GM18498 (cell line): Measurements from ENCODE around the gene OTUD5.
A peak's percentile ranks its signal among the peaks of the same experiment; 100 is the strongest.
"Not testable (repeated sequence)": the region's sequence is repeated elsewhere in the genome, so short reads cannot be mapped to it uniquely, and the experiment has no call there.

ENCODE experiments used
- ATAC-seq: cut with Tn5 transposase; IDR thresholded peaks from one replicate; pipeline ENCODE4 v1.9.1; 2021; ENCODE audit warnings: mild to moderate bottlenecking, moderate library complexity; ENCODE audit not compliant: unreplicated experiment

The OTUD5 gene, protein sequence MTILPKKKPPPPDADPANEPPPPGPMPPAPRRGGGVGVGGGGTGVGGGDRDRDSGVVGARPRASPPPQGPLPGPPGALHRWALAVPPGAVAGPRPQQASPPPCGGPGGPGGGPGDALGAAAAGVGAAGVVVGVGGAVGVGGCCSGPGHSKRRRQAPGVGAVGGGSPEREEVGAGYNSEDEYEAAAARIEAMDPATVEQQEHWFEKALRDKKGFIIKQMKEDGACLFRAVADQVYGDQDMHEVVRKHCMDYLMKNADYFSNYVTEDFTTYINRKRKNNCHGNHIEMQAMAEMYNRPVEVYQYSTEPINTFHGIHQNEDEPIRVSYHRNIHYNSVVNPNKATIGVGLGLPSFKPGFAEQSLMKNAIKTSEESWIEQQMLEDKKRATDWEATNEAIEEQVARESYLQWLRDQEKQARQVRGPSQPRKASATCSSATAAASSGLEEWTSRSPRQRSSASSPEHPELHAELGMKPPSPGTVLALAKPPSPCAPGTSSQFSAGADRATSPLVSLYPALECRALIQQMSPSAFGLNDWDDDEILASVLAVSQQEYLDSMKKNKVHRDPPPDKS

DNA sequence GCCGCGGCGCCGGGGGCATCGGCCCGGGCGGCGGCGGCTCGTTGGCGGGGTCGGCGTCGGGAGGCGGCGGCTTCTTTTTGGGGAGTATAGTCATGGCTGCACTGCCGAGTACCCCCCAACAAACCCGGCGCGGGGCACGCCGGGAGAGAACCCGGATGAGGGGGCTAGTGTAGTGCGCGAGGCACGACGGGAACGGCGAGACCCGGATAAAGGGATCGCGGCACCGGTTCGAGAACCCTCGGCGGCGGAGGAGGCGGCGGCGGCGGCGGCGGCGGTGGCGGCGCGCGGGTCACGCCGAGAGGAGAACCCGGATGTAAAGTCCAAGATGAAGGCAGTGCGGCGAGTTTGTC is at the start of gene OTUD5:
OTUD5 (minus strand) TSS at position 131 of the 350 bp plus-strand sequence; CDS start at position 94, 37 bp downstream.
- ATAC-seq, result peak; percentile 39

DNA sequence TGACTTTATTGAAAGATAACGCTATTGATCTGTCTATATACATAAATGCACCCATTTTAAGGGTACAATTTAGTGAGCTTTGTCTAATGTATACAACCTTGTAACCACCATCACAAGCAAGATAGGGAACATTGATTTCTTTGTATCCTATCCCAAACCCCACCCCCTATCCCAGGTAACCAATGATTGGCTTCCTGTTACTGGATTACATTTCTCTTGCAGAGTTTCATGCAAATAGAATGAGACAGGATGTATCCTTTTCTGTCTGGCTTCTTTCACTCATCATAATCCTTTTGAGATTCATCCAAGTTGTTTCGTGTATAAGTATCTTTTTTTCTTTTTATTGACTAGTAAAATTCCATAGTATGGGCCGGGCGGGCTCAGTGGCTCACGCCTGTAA is 46.3 kb upstream of the OTUD5 start:
- no peak for ATAC-seq

DNA sequence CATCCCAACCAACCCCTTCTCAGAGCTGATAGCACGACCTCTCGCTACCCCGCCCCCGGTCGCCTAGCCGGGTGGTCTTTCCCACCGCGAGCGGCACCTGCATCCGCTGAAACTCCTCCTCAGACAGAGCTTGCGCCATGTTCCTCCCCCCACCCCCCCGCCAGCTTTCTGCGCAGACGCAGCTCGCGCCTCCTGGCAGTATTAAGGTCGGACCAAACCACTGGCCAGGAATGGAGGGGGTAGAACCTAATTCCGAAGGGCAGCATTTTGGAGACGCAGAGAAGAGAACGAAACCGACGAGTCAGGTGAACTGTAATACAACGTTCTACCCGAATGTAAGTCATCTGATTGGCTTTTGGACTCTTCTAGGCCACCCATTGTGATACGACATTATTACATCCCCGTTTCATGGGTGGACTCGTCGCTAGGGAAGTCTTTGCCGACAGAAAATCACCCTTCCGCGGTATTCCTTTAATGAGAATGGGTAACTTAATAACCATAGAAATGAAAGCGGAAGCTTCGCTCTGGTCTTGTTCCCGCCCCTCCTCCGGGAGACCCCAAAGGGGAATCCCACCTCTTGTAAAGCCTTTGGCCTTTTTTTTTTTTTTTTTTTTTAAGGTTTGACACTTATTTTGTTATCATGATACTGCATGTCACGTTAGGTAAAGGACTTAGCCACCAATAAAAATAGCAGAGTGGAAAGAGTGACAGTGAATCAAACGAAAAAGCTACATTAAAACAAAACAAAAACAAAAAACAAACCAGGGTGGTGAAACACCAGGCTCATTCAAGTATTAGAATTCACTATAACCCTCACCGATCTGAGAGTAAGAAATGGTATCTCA is 44.9 kb upstream of the OTUD5 start, which contains the start of gene GRIPAP1:
GRIPAP1 (minus strand) TSS at position 174 of the 845 bp plus-strand sequence; CDS start at position 139, 35 bp downstream.
- peak; percentile 81 for ATAC-seq

DNA sequence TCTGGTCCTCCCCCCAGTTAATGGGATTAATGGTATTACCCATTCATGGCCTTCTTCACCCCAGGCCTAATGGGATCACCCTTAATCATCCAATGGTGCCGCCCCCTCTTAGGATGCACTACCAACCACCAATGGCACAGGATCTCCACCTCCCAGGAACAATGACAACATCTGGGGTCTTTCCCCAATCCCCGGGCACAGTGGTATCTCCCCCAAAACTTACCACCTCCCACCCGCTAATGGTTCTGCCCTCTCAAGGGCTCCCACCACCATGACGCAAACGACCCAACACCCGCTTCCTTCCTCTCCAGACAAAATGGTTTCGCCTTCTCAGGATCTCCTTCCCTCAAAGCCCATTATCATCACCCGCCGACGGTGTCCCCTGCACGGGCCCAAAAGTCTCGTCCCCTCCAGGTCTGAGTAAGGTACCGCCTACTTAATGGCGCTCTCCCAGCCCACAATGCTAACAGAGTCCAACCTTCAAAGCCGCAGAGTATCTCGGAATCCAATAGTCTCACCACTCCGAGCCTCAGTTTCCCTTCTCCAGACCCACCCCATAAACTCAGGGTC is 44.2 kb upstream of the OTUD5 start:
- ATAC-seq, result peak; percentile 39

DNA sequence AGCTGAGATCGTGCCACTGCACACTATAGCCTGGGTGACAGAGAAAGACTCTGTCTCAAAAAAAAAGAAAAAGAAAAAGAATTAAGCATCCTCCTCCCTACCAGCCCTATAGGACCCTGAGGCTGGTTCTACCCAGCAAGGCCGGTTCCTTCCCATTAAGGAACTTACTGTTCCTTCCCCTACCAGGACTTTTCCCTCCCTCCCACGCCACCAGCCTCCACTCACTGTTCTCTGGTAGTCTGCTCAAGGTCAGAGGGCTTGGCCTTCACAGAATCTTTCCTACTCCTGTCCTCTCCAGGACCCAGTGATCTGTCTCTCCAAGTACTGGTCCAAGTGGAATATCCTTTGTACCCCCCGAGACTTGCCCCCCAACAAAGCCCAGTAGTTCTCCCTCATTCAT is 43.2 kb upstream of the OTUD5 start:
- no peak for ATAC-seq

DNA sequence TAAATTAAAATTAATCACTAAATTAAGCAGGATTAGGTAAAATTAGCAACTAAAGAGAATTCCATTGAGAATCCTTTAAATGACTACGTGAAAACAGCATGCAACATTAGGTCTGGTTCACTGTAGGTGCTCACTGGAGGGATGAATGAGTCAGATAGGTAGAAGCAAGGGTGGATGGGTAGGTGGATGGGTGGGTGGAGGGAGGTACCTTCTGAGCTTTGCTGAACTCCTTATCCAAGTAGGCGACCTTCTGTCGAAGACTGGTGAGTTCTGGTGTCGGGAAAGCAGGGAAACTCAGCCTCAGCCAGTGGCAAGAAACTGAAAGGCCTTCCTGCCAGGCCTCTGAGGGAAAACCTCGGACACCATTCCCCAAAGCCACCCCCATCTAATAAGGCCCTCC is 41.6 kb upstream of the OTUD5 start:
- no peak for ATAC-seq

DNA sequence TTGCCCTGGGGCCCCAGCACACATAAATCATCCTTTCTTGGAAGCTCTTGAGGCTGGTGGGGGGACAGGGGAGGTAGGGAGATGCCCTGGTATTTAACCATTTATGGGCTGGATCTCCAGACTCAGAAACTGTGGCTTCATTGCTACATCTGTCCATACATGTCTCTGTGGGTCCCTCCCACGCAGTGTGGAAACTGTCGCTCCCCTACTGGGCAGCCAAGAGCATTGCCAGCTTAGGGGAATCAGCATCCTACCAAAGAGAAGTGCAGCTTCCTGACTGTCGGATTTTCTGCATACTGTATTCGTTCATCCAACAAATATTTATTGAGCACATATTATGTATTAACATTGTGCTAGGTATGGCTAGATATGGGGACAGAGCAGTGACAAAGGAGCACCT is 41.0 kb upstream of the OTUD5 start:
- no peak for ATAC-seq

DNA sequence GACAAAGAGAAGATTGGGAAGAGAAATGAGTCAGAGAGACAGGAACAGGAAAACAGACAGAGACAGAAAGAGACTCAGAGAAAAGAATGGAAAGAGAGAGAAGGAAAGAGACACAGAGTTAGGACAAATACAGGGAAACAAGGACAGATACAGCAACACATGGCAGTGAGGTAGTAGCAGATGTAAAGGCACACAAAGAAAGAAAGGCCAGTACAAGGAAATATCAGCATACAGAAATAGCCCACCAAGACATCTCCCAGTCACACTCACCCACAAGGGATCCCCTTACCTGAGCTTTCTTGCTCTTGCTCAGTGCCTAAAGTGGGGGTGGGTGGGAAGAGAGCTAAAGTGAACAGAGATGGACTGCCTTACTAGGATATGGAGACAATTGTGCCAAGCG is 40.5 kb upstream of the OTUD5 start:
- no peak for ATAC-seq

DNA sequence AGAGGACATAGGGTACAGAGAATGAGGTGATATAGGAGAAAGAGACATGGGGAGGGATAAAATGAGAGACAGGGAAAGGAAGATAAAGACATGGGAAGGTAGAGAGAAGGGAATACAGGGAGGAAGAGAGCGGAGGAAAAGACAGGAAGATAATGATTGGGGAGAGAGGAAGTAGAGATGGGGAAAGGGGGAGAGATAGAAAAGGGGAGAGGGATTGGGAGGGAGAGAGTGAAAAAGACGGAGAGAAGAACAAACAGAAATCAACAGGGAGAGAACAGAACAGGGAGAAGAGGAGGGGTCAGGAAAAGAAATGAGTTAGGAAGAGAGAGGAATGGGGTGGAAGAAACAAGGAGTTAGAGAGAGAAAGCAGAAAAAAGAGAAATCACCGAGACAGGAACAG is 40.0 kb upstream of the OTUD5 start:
- ATAC-seq, result no peak

DNA sequence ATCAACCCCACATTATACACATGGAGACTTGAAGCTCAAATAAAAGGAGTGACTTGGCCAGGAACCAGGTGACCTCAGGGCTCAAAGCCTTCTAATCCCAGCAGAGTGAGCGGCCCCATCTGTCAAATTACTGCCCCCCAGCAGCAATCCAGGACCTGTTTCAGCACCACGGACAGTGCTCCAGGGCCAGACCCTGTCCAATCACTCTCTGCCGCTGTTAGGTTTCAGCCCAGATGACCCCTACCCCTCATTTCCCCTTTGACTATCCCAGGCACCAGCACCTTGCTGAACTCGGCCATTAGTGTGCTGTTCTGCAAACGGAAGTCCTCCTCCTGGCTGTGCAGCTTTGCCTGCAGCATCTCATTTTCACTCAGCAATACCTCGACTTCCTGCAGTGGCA is 39.6 kb upstream of the OTUD5 start:
- ATAC-seq, result no peak

DNA sequence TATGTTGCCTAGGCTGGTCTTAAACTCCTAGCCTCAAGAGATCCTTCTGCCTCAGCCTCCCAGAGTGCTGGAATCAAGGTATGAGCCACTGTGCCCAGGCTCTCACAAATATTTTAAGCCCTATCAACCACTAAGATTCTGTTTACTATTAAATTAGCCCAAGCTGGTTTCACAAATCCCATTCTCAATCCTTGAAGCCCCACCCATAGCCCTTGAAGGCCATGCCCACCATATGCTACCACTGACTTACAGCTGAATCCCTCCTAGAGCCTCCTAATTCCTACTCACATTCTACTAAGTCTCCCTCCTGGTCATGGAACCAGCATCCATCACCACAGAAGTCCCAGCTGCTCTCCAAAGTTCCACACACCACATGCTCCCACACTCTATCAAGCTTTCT is 34.9 kb upstream of the OTUD5 start:
- no peak for ATAC-seq

DNA sequence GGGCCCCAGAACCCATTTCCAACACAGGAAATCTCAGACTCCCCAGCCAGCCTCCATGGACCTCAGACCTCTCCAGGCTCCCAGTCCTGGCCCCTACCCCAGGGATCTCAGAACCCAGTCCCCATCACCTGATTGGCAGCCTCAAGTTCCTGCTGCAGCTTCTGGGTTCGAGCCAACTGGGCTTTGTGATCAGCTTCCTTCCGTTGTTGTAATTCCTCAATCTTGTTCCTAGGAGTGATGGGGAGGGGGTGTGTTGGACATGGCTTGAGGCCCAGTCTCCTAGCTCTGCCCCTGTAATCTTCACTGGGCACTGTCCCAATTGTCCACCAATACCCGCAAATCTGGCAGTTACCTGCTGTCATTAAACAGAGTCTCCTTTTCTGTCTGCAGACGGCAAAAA is 32.1 kb upstream of the OTUD5 start:
- ATAC-seq, result no peak

DNA sequence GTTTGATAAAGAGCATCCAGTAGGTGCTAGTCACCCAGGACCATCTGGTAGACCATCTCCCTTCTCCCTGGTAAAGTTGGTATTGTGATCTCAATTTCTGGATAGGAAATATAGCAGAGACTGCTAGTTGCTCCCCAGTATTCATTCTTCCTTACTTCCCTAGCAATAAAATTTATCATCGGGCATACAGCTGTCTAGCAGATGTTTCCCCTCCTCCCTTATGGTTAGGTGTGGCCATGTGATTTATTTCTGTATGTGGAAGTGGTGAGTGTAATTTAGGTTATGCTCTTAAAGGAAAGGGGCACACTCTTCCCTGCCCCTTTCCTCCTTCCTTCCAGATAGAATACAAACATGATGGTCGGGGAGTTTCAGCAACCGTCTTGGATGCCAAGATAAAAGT is 26.5 kb upstream of the OTUD5 start:
- no peak for ATAC-seq

DNA sequence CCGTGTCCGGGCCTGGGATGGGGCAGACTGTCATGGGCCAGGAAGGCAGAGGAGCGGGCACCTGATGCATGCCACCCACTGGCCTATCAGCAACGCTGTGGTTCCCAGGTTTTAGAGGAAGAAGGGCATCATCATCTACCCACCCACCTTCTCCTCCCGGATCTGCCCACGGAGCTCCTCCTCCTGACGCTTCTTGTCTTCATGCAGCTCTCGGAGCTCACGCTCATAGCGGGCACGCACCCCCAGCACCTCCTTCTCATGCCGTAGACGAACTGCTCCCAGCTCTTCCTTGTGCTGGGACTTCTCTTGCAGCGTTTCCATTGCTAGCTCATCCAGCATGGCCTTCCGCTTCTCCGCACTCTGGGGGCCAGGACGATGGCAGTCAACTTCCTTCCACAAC is 25.7 kb upstream of the OTUD5 start:
- no peak for ATAC-seq

DNA sequence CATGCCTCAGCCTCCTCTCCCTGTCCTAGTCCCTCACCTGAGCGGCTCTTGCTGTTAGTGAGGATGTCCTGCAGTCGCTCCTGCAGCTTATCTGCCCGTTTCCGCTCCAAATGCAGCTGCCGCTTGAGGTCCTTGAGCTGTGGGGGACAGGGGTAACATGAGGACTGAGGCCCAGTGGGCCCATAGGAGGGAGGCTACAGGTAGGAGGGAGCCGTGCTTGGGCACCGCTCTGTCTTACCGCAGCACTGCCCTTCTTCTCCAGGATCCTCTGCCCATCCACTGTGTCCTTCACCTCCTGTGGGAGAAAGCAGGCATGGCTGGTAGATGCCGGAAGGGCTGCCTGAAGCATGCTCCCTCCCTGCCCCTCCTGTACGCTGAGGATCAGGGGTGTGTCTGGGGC is 23.8 kb upstream of the OTUD5 start:
- ATAC-seq, result no peak

DNA sequence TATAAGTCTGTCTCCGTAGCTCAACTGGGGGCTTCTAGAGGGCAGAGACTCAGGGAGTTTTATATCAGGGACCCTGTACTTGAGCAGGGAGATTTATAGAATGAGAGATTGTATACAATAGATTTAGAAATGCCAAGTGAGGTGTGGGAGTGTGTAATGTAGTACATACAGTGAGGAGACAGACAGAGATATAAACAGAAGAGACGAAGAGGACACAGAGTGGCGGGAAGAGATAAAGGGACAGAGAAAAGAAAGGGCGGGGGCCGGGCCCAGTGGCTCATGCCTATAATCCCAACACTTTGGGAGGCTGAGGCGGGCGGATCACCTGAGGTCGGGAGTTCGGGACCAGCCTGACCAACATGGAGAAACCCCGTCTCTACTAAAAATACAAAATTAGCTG is 22.9 kb upstream of the OTUD5 start:
- not testable (repeated sequence) for ATAC-seq

DNA sequence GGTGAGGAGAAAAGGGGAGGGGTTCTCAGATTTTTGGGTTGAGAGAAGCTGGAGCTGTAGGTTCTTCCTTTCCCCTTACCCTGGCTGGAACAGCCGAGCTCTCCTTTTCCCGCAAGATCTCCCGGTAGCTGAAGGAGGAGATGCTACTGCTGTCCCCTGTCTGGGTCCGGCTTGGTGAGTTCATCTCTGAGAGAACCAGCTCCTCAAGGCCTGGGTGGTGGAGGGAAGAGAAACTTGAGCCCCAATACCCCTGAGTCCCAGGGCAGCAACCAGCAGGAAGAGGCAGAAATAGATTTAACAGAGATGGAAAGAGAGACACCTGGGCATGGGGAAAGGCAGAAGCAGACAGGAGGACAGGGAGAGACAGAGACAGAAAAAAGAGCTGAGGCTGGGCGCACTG is 20.8 kb upstream of the OTUD5 start:
- ATAC-seq, result no peak

DNA sequence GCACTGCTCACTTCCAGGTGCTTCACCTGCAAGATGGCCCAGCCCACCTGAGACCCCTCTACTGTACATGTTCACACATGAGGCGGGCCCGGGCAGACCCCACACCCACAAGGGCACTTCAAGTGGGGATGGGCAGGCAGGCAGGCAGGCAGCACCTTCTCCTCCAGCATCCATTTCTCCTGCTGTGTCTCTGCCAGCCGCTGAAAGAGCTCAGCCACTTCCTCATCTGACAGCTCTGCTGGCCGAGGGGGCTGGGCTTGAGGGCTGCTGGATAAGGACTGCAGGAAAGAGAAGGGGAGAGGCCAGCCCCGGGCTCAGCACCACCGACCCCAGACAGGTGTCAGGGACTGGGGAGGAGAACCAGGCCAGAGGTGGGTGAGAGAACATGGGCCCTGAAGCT is 18.7 kb upstream of the OTUD5 start:
- no peak for ATAC-seq

DNA sequence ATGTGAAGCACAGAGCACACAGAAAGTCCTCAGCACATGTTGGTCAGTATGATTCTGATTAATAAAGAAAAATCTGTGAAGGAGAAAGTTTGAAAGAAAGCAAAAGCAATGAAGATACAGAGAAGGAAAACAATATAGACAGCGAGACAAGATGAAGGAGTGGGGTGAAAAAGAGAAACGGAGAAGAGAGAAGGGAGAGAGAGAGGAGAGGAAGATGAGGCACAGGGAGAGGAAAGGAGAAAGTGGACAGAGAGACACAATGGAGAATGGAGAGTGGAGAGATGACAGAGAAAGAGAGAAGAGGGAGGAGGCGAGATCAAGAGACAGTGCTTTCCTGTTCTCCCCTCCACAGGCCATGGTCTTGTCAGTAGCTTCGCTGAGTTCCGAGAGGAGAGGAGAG is 18.1 kb upstream of the OTUD5 start:
- ATAC-seq, result no peak

DNA sequence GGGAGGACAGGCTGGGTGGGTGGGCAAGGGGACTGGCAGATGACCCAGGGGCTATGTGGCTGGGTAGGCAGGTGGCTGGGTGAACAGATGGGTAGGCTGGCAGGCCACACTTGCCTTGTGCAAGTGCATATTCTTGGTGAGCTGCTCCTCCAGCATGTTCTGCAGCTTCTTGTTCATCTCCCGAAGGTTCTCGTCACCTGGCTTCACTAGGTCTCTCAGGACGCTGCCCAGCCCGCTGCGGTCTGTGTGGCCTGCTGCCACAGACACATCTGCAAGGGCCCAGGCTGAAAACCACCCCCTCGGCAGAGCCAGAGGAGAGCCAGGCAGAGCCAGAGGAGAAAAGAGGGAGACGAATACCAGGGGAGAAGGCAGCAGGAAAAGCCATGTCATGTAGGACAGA is 17.6 kb upstream of the OTUD5 start:
- no peak for ATAC-seq

DNA sequence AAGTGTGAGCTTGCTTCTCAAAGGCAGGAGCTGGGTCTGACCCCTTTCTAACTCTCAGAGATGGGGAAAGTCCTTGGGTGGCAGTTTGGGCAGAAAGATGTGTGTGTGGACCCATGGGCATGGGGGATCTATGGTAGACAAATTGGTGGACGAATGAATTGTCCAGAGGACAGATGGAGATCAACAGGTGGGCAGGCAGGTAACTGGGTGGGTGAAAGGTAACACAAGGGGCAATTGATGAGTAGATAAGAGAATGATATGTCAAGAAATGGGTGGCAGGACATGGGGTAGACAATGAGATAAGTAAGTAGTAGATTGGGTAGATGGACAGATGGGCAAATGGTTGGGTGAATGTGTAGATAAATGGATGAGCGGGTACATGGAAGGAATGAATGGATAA is 17.2 kb upstream of the OTUD5 start:
- ATAC-seq, result no peak

DNA sequence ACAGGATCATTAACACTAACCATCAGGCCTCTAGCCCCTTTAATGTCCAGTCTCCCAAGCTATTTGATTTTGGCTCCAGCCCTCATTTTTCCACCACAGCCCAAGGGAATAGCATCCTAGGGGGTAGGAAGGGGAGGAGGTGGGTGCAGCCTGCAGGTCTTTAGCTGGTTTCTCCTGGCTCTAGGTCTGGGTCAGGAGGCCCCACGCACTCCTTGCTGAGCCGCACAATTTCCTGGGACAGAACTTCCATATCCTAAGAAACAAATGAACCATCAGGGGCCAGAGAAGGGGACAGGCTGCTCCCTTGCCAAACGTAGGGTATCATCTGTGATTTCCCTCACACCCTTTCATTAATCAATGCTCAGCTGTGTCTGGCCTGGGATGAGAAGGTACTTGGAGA is 16.6 kb upstream of the OTUD5 start:
- ATAC-seq, result no peak
